GM19238 (cell line): ENCODE results near the gene ARL14.
"Not testable (repeated sequence)": the region's sequence is repeated elsewhere in the genome, so short reads cannot be mapped to it uniquely, and the experiment has no call there.

Source experiments
- DNase-seq: peaks from one replicate; pipeline ENCODE4 v3.0.0; 2011; ENCODE audit warnings: low spot score; ENCODE audit not compliant: insufficient read length

Gene ARL14

DNA sequence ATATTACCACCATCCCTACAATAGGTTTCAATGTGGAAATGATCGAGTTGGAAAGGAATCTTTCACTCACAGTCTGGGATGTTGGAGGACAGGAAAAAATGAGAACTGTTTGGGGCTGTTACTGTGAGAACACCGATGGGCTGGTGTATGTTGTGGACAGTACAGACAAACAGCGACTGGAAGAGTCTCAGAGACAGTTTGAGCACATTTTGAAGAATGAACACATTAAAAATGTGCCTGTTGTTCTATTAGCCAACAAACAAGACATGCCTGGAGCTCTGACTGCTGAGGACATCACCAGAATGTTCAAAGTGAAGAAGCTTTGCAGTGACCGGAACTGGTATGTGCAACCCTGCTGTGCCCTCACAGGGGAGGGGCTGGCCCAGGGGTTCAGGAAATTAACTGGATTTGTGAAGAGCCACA, 510 bp downstream of the ARL14 start:
- no peak for DNase-seq

DNA sequence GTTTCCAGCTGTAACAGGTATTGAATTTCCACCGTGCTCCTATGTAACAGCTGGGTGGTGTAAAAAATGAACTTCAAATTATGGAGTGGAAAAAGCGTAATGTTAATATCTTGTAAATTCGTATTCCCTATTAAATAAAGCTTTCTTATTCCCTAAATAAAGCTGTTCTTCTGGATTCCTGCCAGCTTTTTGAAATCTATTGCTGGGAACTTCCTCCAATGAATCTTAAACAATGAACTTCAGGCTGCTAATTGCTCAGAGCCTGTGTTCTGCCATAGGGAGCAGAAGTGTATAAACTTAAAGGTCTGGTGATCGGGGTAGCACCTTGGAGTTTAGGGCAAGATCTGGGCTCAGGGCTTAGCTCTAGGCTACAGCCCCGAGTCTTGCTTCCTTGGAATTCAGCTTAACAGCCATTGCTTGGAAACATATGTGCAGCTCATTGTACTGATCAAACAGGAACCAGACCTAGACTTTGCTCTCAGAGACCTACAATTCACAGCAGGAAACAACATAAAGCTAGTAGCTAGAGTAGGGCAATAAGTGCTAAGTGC, 1.4 kb downstream of the ARL14 start:
- no peak for DNase-seq

DNA sequence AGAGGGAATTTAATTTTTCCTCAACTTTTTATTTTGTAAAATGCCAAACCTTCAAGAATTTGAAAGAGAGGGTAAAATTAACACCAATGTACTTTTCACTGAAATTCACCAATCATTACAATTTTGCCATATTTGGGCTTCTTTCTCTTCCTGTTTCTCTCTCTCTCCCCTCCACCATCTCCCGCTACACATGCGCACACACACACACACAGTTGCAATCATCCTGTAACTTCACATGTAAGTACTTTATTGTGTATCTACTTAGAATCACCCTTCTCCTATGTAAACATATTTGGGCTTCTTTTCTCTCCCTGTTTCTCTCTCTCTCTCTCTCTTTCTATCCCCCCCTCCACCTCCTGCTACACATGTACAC, 7.4 kb downstream of the ARL14 start:
- no peak for DNase-seq

DNA sequence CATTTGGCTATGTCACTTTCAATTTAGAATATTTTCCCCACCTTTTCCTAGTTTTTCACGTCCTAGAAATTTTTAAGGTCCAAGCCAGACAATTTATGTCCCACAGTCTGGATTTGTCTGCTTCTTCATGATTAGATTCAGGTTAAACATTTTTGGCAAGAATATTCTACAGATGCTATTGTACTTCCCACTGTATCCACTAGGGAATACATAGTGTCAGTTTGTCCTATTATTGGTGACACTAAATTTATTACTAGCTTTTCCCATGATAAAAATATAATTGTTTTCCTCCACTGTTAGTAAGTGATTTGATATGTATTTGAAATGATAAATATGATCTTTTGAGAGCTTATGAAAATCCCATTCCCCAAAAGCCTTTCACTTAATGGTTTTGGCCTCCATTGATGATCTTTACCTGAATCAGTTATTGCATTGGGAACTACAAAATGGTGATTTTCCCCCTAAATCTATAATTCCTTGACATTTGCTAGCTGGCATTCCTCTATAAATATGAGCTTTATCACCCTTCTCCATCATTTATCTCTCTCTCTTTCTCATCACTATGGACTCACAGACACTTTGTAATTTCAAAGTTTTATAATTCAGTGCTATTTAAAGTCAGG, 8.3 kb downstream of the ARL14 start:
- no peak for DNase-seq

DNA sequence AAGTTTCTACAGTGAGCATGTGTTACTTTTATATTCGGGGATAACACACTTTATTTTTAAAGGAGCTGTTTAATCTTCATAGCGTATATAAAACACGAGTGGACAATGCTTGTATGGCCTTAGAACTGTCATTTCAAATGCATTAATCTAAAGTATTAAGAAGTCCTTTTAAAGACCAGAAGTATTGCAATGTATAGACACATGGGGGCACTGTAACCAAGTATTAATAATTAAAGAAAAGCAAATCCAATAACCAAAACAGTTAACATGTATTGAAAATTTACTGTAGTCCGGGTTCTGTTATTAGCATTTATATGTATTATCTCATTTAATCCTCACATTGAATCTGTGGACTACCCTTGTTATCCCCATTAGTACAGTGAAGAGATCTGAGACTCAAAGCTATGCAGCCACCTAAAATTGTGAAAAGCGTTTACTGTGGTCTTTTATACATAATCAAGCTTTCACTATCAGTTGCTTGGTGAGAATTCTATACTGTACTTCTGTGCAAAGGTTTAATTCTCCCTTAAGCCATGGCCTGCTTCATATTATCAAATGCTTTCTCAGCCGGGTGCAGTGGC, 10.1 kb downstream of the ARL14 start:
- DNase-seq: no peak

DNA sequence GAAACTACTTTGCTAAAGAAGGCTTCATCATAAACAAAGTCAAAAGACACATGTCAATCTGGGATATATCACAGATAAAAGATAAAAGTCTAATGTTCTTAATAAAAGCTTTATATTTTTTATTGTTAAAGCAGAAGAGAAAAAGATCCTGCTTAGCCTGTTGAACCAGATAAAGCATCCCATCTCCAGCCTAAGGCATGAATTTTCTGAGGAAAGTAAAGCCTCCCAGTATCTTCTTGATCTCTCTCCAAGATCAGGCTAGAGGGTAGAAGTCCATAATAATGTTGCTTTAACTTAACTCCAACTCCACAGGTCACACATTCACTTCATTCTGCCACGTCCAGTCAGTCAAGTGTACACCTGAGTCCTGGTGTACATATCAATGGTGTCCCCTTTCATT, 14.2 kb downstream of the ARL14 start:
- no peak for DNase-seq

DNA sequence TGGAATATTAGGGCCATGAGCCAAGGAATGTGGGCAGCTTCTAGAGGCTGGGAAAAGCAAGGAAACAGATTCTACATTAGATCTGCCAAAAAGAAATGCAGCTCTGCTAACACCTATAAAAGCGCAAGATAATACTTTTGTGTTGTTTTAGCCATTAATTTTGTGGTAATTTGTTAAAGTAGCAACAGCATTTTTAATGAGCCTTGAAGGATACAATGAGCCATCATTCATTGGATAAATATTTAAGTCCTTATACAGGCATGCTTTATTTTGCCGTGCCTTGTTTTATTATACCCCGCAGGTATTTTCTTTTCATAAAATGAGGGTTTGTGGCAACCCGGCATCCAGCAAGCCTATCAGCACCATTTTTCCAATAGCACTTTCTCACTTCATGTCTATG, 15.0 kb downstream of the ARL14 start:
- no peak for DNase-seq

DNA sequence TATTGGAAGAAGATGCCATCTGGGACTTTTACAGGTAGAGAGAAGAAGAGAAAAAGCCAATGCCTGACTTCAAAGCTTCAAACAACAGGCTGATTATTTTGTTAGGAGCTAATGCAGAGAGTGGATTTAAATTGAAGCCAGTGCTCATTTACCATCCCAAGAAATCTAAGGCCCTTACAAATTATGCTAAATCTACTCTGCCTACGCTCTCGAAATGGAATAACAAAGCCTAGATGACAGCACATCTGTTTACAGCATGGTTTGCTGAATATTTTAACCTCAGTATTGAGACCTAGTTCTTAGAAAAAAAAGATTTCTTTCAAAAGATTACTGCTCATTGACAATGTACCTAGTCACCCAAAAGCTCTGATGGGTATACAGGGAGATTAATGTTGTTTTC, 16.2 kb downstream of the ARL14 start:
- no peak for DNase-seq

DNA sequence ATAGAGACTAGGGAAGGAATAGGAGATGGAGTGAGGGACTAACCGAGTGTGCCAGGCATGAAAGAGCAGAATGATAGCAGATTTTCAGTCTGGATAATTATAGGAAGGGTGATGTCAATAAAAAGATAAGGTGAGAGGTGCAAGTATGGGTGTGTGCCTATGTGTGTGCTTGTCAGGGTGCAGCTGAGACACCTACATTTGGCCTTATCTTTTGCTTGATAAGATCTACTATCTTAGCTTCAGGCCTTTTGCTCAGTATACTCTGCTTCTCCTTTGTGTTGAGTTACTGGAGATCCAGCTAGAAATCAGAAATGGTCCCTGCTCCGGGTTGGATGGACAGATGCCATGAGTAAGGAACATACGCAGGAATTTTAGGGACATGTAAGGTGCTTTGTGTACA, 17.4 kb downstream of the ARL14 start:
- DNase-seq: no peak

DNA sequence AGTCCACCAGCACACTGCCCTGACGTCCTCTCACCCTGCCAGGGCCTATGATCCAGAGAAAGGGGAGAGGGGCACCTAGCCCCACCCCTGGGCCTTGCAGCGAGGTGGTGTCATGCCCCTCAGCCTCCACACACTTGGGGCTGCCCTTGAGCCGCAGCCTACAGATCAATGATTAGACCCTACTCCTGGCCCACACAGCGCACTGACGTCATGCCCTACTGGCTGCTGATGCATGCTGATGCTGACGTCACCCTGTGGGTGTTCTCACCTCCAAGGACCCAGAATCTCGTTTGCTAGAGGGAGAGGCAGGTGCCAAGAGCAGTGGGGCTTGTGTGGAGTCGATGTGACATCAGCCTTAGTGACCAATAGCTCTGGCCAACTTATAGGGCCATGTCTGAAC, 18.0 kb downstream of the ARL14 start:
- DNase-seq: no peak

DNA sequence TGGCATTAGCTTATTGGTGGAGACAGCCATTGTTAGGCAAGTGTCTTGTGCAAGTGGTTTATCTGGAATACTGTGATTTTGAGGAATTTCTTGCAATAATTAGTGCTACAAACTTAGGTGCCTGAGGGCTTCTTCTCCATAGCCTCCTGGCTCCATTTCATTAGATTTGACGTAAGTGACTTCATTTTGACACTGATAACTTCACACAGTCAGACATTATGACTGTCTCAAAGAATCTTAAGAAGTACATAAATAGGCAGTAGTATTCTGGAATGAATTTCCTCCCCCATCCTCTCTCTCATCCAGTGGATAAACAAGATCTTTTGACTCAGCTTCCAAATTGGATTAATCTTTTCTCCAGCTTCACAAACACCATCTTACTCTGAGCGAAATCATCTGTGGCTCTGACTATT, 19.0 kb downstream of the ARL14 start:
- no peak for DNase-seq

DNA sequence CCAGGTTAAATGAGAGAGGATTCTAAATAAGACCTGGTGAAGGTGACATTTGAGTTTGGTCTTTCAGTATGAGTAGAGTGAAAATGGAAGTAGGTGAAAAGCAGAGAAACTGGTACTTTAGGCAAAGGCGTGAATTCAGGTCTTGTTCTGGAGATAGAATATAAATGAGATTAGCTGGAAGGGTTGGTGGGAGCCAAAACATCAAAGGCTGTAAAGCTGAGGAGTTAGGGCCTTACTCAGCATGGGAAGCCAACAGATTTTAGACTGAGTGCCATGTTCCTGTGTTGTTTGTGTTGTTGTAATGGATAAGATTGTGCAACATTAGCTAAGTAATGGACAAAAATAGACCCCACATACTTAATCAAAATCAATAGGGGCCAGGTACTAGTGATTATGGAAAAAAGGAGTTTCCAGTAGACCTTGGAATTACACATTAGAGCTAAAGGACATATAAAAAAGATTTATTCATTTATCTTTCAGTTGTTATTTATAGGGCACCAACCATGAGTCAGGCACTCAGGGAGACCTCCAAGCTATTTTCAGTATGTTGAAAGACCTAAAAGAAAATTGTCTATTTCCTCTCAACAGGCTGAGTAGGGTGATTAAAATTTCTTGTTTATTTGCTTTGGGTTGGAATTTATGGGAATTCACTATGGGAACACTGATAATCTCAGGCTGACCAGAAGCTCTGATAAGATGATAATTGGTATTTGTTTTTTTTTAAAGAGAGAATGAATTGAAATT, 20.8 kb downstream of the ARL14 start:
- no peak for DNase-seq

DNA sequence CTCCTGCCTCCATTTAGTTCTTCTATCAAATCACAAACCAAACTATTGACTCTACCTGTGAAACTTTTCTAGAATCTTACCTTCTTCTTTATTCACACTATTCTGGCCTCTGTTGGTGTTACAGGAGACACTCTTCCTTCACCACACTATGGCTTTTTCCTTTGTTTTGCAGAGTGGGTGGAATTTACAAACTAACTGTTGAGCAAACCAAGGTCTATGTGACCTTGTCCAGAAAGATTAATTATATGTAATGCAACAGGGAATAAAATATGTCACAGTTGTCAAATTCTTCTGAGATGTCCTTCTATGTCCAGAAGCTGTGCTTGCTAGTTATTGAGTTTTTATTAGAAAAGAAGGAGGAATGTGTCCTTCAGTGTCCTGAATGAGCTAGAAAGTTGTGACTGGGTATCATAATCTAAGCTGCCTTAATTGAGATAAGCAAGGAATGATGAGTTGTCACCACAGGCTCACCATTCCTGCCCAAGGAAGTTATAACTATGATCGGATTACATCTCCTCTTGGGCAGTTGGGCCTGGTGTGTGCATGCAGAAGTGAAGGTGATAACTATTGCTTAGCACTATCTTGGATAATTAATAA, 21.7 kb downstream of the ARL14 start:
- no peak for DNase-seq

DNA sequence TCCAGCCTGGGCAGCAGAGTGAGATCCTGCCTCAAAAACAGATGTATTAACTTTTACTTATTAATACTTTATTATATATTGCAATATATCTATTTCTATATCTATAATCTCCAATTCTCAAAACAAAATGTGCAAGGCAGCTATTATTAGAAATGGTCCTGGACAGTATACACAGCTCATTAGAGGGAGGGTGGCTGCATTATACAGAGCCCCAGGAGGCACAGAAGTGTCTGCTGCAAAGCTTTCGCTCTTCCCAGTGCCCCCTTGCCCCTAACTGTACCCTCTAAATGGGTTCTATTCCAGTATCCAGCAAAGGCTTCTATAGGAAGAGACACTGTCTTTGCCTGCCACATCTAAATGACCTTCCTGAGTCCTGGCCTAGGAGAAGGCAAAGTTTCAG, 24.5 kb downstream of the ARL14 start:
- DNase-seq: no peak

DNA sequence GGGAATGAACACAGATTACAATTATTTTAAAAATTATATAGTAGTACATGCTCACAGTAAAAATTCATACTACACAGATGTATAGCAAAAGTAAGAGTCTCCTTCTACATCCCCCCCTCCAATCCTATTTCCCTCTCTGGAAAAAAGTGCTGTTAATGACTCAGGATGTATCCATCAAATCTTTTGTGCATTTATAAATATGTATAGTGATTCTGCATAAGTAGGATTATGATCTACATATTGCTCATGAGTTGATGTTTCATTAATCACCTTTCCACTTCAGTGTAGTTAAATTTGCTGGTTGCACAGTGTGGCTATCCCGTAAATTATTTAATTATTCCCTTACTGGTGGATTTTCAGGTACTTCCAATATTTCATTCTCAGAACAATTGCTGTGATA, 25.3 kb downstream of the ARL14 start:
- DNase-seq: no peak

DNA sequence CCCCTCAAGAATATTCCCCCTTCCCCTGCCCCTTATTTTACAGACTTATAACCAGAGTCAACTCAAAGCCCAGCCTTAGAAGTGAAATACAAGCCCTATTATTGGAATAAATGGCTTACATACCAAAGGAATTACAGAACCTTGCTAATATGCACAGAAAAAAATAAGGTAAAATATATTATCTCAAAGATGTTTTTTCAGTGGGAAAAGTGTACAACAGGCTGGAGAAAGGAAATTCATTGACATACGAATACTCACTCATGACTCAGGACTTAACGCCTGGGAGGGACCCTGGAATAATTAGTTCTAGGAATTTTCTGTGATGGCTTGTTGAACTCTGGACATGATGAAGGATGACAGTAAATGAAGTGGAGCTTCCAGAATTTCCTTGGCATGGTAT, 27.0 kb downstream of the ARL14 start:
- no peak for DNase-seq

DNA sequence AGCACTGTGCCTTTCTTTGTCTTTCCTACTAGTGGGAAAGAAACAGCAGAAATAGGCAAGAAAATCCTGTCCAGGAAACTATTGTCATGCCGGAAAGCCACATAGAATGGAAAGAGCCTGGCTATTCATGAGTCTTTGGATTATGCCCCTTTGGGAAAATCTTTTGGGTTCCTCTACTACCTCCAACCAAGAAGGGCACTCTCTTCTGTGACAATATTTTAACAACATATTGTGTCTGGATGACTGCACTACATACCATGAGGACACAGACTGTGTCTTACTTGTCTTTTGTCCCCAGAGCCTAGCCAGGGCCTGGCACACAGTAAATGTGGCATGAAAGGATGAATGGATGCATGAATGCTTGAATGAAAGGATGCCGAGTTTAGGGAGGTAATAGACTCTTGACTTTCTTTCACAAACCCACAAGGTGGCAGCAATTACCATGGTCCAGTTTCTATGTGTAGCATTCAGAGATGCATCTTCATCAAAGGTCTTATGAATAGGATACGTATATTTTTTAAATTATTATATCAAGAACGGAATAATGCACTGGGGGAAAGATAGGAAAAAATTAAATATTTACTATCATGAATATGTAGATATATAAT, 30.3 kb downstream of the ARL14 start:
- no peak for DNase-seq

DNA sequence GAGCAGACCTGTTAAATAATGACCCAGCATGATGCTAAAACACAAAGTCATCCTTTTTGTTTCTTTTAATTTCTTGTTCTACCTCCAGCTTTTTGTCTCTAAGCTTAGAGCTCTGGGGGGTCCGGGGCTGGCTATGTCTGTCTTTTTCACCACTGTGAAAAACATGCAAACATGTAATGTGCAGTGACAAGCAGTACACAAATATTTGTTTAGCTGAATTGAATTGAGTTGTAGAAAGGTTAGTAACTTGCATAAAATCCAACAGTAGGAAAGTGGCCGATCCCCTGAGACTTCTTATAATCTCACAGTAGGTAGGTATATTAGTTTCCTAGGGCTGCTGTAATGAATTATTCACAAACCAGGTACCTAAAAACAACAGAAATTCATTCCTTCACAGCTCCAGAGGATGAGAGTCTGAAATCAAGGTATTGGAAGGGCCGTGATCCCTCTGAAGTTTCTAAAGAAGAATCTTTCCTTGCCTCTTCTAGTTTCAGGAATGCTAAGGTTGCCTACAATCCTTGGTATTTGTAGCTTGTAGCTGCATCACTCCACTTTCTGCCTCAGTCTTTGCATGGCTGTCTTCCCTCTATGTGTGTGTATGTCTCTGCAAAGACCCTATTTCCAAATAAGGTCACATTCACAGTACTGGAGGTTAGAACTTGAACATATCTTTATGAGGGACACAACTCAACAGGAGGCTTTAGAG, 32.7 kb downstream of the ARL14 start:
- DNase-seq: no peak

DNA sequence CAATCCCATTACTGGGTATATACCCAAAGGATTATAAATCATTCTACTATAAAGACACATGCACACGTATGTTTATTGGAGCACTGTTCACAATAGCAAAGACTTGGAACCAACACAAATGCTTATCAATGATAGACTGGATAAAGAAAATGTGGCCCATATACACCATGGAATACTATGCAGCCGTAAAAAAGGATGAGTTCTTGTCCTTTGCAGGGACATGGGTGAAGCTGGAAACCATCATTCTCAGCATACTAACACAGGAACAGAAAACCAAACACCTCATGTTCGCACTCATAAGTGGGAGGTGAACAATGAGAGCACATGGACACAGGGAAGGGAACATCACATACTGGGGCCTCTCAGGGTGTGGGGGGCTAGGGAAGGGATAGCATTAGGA, 36.2 kb downstream of the ARL14 start:
- not testable (repeated sequence) for DNase-seq

DNA sequence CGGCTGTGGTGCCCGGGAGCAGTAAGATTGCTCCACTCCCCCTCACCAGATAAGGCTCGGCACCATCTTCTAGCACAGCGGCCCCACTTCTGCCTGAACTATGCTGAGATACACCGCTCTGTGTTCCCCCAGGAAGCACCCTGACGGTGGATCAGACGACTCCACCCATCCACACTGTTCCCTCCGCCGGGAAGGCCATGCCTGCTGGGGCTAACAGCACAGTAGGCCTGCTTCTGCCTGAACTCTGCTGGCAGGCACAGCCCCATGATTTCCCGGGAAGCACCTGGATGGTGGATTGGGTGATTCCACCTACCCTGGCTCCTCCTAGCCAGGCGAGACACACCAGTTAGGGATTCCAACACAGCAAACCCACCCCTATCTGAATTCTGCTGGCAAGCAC, 42.8 kb downstream of the ARL14 start:
- DNase-seq: no peak

DNA sequence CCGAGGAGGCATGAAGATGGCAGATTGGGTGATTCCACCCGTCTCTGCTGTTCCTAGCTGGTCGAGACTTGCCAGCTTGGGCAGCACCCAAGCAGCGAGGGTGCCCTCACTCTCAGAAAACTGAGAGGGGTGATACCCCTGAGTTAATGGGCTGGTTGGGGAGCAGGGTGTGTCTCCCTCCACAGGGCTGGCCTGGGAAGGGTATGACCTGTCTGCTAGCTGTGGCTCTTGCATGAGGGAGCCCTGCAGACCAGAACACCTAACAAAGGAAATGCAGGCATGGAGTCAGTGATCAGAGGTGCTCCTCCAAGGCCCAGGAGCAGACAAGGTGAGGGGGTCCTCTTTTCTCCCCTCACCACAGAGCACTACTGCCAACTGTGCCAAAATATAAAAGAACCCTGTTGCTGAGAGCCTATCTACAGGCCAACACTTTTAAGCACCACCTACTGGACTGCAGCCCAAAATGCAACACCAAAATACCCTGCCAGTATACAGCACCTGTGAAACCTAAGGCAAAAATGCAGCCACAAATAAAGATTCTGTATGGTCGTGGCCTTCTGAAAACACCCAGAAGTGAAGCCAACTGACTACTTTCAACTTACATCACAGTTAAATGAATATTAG, 43.3 kb downstream of the ARL14 start:
- DNase-seq: no peak
